ENCODE results near the gene SCPEP1.
"Not testable (repeated sequence)": the region's sequence is repeated elsewhere in the genome, so short reads cannot be mapped to it uniquely, and the experiment has no call there.

DNA sequence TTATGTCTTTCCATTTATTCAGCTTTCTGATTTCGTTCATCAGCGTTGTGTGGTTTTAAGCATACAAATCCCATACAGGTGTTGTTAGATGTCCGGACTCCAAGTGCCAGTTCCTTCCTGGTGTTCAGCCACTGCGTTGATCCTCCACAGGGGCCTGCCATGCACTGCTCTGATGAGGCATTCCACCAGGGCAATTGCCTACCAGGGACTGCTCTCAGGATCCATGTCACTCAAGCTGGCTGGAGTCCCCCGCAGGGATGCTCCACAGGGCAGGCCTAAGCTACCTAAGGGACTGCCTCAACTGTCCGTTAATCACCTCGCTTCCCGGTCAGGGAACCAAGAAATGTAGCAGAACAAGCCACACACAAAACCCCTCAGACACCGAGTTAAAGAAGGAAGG lies 12.7 kb upstream of the SCPEP1 start:
- TF ChIP-seq, protein P1, sequence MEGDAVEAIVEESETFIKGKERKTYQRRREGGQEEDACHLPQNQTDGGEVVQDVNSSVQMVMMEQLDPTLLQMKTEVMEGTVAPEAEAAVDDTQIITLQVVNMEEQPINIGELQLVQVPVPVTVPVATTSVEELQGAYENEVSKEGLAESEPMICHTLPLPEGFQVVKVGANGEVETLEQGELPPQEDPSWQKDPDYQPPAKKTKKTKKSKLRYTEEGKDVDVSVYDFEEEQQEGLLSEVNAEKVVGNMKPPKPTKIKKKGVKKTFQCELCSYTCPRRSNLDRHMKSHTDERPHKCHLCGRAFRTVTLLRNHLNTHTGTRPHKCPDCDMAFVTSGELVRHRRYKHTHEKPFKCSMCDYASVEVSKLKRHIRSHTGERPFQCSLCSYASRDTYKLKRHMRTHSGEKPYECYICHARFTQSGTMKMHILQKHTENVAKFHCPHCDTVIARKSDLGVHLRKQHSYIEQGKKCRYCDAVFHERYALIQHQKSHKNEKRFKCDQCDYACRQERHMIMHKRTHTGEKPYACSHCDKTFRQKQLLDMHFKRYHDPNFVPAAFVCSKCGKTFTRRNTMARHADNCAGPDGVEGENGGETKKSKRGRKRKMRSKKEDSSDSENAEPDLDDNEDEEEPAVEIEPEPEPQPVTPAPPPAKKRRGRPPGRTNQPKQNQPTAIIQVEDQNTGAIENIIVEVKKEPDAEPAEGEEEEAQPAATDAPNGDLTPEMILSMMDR (IDR thresholded peaks at IDR 0.05 in 4 of 5, conservative IDR thresholded peaks at IDR 0.05 in 1 of 5) = not testable (repeated sequence)
- not testable (repeated sequence) for TF ChIP-seq POLR2A (IDR thresholded peaks at IDR 0.05)

Measured in gastrocnemius medialis (tissue), 4 donors.